GM18508 (cell line): ENCODE data around the gene NBPF20.
"Not testable (repeated sequence)": the region's sequence is repeated elsewhere in the genome, so short reads cannot be mapped to it uniquely, and the experiment has no call there.

Experiments
- ATAC-seq: cut with Tn5 transposase; IDR thresholded peaks from one replicate; pipeline ENCODE4 v1.9.1; 2021; ENCODE audit warnings: moderate number of reproducible peaks; ENCODE audit not compliant: insufficient read depth, unreplicated experiment

NBPF20 gene

DNA sequence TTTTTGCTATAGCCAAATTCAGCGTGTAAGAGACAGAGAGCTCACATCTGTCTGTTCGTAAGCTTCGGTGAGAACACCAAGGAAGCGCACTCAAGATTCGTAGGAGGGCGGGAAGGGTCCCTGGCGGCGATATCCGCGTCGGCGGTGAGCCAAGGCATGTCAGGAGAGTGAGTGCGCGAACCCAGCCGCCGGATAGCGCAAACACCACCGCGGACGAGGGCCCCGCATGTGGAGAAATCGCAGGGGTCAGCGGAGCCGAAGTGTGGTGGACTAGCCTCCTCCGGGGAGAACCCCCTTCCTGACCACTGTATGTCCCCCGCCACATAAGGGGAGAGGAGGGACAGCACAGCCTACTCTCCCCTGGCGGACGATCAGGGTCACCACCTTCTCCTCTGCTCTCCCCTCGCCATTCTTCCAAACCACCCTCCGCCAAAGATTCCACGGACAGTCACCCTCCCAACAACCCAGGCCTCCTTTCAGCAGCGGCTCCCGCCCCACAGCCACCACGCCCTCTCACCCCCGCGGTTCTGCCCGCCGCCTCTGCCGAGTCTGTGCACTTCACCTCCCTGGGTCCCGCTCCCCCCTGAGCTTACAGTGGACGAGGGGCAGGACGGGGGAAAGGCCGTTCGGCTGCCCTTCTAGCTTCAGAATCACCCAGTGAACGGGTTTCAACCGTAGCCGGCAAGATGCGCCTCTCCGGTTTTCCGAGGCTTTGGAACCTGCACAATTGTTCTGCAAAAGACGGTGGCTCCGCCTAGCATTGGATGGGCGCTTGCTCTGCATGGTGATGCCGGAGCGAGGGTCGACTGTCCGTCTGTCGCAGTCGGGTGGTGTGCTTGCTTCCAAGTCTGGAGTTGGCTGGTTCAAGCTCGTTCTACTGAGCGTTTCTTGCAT is 6.2 kb upstream of the NBPF20 start:
- ATAC-seq: not testable (repeated sequence)

DNA sequence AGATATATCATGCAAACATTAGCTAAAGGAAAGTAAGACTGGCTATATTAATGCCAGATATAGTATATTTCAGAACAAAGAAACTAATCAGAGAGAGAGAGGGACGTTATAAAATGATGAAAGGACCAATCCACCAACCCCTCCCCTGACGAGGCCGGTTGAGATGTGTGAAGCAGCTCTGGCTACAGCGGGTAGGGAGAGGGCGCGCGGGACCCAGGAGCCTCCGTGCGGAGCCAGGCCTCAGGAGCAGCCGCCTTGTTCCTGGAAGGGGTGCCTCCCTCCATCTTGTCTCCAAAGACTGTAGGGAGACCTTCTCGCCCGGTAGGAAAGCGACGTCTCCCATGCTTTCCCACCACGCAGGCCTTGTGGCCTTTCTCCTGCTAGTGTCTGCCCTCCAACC is 5.4 kb upstream of the NBPF20 start:
- not testable (repeated sequence) for ATAC-seq

DNA sequence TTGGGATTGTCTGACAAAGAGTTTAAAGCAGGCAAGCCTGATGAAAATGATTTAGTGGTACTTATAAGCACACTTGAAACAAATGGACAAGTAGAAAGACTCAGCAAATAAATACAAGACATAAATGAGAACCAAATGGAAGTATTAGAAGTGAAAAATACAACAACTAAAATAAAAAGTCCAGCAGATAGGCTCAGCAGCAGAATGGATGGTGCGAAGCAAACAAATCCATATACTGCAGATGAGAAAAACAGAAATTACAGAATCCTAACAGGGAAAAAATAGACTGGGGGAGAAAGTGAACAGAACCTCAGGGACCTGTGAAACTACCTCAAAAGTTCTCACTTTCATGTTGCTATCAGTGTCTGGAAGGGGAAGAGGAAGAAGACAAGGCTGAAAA is 3.9 kb upstream of the NBPF20 start:
- not testable (repeated sequence) for ATAC-seq

DNA sequence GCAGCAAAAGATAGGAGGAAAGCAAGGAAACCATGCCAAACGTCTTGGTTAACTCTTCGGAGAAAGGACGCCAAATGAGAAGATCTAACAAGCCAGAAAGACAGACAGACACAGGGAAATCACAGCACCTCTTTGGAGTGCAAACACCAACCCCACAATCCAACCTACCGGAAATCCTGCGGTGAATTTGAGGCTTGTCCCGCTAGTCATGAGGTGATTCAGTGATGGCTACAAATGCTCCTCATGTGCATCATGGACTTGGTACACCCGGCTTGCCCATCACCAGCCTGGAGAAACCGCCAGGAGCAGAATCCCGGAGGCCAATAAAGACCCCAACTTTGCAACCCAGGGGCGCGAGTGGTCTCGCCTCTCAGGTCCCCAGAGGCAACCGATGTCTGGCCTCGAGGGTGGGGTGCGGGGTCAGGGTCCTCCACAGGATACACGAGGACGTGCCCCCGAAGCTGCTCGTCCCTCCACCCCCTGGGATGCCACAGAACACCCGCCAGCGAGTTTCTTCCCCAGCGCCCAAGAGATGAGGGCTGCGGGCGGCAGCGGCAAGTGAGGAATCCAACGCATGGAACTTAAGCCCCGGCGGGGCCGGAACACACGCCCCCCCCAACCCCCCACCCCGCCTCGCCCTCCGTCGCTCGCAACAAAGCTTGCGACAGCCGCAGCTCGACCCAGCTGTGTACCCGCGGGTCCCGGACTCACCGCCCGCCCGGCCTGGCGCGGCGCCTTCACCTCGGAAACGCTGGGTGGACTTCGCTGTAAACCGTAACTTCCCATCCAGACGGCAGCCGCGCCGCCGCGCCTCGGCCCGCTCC is 579 bp downstream of the NBPF20 start:
- not testable (repeated sequence) for ATAC-seq

DNA sequence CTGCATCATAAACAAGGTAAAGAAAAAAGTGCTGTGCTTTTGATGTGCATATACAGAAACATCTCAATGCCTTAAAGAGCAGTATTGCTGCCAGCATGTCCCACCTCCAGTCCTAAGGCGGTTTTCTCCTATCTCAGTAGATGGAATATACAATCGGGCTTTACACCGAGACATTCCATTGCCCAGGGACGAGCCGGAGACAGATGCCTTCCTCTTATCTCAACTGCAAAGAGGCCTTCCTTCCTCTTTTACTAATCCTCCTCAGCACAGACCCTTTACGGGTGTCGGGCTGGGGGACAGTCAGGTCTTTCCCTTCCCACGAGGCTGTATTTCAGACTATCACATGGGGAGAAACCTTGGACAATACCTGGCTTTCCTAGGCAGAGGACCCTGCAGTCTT is 10.3 kb downstream of the NBPF20 start:
- not testable (repeated sequence) for ATAC-seq

DNA sequence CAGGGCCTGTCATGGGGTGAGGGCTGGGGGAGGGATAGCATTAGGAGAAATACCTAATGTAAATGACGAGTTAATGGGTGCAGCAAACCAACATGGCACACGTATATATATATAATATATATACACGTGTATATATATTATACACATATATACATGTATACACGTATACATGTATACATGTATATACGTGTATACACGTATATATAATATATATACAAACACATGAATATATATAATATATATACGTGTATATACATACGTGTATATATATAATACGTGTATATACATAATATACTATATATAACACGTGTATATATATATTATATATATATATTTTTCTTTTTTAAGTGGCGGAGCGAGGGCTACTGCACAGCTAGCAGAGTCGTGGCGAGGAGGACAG is 18.1 kb downstream of the NBPF20 start:
- not testable (repeated sequence) for ATAC-seq

DNA sequence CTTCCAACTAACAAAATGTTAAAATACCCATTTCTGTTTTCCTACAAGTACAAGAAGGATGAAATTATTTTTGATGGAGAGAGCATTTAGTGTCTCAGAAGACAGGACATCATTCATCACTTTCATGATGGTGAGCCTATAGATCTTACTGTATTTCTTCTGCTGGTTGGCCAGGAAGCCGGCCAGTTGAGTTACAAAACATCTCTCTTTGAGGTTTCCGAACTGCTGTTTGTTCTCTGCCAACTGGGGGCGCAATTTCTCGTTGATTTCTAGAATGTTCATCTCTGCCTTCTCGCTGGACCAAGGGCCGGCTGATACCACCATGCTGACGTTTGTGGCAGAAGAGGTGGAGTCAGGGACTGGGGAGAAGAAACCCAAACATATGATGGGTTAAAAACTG is 20.5 kb downstream of the NBPF20 start:
- not testable (repeated sequence) for ATAC-seq

DNA sequence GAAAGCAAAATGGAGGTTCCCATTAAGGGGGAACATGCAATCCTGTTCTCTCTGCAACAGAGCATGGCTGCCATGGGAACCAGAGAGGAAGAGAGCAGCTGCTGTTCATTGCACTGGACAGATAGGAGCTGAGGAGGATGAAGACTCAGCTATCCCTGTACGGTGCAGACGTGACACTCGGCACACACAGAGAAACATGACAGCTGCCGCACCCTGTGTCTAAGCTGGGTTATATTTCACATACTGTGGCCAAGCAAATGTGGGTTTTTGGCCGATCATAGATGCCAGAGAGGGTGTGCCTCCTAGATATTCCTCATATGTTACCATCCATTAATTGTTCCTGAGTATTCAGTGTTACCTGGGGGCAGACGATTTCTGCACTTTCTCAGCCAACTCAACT is 24.7 kb downstream of the NBPF20 start:
- not testable (repeated sequence) for ATAC-seq
